ENCODE data around the gene ABHD15.

- TF ChIP-seq, protein P1, sequence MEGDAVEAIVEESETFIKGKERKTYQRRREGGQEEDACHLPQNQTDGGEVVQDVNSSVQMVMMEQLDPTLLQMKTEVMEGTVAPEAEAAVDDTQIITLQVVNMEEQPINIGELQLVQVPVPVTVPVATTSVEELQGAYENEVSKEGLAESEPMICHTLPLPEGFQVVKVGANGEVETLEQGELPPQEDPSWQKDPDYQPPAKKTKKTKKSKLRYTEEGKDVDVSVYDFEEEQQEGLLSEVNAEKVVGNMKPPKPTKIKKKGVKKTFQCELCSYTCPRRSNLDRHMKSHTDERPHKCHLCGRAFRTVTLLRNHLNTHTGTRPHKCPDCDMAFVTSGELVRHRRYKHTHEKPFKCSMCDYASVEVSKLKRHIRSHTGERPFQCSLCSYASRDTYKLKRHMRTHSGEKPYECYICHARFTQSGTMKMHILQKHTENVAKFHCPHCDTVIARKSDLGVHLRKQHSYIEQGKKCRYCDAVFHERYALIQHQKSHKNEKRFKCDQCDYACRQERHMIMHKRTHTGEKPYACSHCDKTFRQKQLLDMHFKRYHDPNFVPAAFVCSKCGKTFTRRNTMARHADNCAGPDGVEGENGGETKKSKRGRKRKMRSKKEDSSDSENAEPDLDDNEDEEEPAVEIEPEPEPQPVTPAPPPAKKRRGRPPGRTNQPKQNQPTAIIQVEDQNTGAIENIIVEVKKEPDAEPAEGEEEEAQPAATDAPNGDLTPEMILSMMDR (IDR thresholded peaks at IDR 0.05 in 8 of 11, conservative IDR thresholded peaks at IDR 0.05 in 3 of 11), result no peak
- no peak for TF ChIP-seq POLR2AphosphoS5 (IDR thresholded peaks at IDR 0.05)
Observed at GRCh38 chr17:29567304-29567553, 392 bp upstream of the ABHD15 start.

All from spleen (tissue), 7 donors.